Activated effector memory CD4-positive, alpha-beta T cell treated with anti-CD3 and anti-CD28 coated beads, Interleukin-2, amount 50 U/mL, for 16 hours (primary cell): Measurements from ENCODE around the gene TRPM4.
"Not testable (repeated sequence)": the region's sequence is repeated elsewhere in the genome, so short reads cannot be mapped to it uniquely, and the experiment has no call there.

Experiments used
- DNase-seq: peaks from one replicate; pipeline ENCODE4 v3.0.0-alpha.2; 2020

TRPM4 gene

GRCh38 chr19:49157445-49158224, at the start of gene TRPM4:
Gene TRPM4 (plus strand): TSS chr19:49157792. CDS start chr19:49157867, 75 bp downstream.
- DNase-seq: peak; percentile 79

DNA sequence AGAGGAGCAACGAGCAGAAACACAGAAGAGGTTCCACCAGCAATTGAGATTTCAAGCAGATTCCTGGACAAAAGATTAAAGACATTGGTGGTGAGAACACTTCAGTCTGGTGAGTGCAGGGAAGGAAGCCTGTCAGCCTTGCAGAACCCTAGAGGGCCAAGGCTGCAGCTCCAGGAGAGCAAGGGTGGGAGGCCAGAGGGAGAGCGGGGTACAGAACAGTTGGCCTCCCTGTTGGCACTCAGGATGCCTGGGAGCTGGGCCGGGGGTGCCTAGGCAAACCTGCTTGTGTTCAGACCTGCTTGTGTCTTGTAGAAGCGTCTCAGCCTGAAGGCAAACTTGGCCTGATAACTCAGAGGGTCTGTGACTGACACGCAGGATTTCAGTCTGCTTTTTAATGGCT, 48.5 kb upstream of the TRPM4 start:
- DNase-seq: no peak

DNA sequence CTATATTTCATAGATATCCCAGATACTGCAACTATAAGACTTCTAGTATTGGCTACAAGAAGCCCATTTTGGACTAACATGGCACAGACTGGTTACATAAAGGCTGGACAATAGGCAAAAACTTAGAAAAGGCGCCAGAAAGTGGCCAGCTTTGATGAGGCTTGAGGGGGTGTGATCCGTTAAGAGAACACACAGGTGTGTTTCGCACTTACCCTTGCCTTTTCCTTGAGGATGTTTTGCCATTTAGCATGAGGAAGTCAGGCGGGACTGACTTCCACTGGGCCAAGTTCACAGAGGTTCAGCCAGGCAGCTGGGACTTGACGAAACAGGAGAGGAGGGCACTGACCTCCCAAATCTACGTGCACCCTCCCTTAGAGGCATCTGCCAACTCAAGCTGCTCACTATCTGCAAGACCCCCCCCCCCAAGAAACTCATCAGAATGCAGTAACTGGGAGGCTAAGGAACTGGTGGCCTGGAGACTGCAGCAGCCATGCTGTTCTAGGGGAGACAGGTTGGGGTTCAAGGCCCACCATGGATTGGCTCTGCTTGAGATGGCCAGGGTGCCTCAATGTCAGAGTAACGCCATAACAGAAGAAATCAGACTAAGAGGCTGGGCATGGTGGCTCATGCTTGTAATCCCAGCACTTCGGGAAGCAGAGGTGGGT, 47.9 kb upstream of the TRPM4 start:
- DNase-seq: no peak

DNA sequence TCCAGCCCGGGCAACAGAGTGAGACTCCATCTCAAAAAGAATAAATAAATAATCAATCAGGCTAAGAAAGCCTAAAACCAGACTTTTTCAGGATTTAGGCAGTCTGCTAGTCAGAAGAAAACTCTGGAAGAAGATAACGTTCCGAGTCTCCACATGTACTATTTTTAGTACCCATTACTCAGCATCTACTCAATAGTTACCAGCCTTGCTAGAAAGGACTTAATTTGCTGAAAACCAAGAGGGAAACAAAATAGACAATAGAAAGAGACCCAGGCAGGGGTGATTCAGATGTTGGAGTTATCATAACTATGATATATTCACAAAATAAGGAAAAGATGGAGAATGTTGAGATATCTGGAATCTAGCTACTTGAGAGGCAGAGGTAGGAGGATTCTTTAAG, 47.0 kb upstream of the TRPM4 start:
- no peak for DNase-seq

- DNase-seq: no peak
Observed at GRCh38 chr19:49111218-49111998, 46.2 kb upstream of the TRPM4 start.

DNA sequence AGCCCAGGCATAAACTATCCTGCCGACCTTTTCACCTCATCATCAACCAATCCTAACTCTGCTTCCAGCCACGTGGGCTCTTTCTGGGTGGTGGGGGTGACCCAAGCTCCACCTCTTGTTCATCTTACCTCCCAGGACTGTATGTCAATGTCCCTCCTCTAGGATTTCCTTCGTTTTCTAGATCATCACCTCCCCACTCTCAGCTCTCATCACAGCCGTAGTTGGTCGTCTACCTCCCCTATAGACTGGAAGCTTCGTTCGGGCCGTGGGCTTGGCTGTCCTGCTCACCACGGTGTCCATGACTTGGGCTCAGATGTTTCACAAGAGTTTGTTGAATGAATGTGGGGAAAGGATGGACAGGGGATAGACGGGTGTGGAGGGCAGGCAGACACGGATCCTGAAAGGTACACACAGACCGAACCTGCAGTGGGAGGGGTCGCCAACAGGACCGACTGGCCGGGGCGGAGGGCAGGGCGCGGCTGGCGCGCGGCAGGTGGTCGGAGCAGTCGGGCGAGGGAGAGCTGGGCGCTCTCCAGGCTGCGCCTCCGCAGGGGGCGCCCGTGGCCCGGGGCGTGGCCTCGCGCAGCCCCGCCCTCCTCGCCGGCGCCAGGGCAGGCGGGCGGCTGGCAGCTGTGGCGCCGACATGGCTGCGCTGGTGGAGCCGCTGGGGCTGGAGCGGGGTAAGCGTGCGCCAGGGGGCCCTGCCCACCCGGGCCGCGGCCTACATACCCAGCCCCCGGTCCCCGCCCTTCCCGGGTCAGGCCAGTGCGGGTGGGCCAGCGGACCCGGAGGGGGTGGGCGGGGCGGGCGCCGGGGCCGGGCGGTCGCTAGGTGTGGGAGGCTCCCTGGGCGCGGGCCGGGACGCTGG, 43.6 kb upstream of the TRPM4 start, which contains the start of gene LIN7B:
TSS of gene LIN7B (plus strand) at position 609 of the 868 bp plus-strand sequence. CDS start at position 644, 35 bp downstream.
- DNase-seq: peak; percentile 91

DNA sequence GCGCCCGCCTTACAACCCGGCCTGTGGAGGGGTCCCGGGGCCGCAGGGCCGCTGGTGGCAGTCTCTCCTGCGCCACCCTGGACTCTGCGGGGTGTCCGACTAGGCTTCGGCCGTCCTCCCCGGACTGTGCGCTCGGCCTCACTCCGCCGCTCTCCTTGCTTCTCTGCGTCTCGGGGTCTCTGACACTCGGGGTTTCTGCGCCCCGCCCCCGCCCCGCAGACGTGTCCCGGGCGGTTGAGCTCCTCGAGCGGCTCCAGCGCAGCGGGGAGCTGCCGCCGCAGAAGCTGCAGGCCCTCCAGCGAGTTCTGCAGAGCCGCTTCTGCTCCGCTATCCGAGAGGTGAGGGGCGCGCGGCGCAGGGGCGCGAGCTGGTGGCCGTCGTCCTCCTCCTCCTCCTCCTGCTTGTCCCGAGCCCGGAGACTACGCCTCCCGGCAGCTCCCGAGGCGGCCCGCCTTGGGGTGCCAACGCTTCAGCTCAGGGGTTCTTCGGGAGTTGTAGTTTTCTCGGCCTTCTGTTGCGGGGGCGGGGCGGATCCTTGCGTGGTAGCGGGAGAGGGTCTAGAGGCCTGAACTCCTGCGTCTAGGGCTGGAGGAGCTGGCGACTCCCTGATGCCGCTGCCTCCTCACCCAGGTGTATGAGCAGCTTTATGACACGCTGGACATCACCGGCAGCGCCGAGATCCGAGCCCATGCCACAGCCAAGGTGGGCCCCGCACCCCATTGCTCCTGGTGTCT, 42.8 kb upstream of the TRPM4 start:
- peak; percentile 80 for DNase-seq

GRCh38 chr19:49116544-49116943, 41.0 kb upstream of the TRPM4 start:
- DNase-seq: no peak

DNA sequence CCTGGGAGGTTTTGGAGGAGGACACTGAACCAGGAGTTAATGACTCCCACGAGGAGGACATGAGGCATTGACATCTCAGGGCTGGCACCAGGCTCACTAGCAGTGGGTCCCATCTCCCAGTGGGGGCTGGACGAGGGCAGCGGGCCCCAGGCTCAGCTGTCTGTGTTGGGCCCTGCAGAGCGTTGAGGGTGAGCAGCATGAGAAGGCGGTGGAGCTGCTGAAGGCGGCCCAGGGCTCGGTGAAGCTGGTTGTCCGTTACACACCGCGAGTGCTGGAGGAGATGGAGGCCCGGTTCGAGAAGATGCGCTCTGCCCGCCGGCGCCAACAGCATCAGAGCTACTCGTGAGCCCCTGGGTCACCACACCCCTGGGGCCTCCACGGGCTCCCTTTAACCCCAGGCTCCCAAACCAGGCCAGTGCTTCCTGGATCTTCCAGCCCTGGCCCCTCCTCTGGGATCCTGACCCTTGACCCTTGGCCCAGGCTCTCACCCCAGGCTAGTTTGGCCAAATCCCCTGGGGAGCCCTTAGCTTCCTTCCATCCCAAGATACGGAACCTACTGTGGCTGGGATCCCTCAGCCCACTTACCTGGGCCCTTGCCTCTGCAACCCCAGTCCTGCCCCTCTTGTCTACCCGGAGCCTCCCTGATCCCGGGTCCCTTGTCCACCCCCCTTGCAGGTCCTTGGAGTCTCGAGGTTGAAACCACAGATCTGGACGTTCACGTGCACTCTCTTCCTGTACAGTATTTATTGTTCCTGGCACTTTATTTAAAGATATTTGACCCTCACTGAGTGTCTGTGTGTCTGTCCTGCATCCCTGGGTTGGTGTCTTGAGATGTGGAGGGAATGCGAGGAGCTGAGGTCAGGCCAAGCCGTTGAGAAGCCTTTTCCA, 39.7 kb upstream of the TRPM4 start:
- DNase-seq: no peak

DNA sequence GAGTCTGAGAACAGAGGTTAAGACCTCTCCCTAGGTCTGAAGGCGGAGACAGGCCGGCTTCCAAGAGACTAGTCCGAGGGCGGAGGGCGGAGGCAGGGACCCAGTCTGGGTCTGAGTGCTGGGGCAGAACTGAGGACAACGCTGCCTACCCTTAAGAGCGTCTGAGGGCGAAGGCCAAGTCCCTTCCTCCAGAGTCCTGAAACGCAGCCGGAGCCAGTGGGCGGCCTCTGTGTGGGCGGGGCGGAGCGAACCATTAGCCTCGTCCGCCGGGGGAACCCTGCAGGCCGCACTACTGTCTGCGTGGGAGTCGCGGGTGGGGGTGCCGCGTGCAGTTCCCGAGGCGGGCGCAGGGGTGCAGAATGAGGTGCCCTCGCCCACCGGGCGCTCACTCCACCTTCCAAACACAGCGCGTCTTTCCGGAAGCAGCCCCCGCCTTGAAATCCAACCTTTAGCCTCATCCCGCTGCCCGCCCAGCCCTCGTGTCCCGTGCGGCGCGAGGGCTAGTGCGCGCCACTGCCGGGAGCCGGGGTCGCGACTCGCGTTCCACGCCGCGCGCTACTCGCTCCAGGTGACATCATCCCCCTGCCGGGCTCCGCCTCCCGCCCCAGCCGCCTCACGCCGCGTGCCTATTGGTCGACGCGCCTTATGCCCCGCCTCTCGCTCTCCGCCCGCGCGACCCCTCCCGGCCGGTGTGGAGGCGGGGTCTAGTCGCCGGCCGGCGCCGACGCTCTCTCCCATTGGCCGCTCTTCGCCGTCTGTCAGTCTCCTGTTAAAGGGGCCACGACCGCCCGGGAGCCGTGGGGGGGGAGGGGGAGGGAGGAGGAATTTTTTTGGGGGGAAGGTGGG, 38.8 kb upstream of the TRPM4 start, which contains the start of gene C19orf73:
TSS of gene C19orf73 (minus strand) at position 579 of the 846 bp plus-strand sequence. CDS start at position 458, 121 bp downstream.
- DNase-seq: peak; percentile 98

DNA sequence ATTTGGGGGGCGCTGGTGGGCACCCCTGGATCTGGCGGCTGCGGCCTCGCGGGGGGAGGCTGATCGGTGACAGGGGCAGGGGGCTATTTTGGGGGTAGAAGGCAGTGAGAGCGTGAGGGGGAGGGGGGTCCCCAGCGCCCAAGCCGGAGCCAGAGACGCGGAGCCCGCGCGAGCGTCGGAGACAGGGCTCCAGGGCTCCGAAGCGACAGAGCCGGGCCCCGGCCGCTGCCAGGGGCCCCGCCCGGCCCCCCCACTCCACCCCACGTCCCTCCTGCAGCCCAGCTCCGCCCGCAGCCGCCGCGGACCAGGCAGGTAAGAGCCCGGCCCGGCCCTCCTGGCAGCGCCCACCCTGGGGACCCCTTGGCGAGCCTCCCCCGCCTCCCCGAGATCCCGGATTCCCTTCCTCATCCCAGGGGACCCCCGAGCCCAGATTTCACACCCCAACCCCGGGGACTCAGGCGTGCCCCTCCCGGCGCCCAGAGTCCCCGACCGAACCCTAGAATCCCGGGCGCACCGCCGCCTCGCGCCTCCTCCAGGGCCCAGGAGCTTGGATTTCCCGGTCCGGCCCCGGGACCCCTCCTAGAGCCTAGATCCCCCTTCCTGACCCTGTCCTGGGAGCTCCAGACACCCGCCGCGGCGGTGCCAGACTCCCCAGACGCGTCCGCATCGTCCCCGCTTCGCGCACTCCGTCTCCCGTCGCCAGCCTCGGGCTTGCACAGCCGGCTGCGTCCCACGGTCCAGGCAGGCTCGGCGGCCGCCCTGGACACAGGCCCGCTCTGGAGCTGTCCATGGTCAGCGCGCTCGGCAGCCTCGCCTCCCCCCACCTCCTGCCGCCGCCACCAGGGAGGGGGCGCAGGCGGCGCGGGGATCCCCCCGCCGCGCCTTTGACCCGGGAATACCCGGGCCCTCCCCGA, 37.9 kb upstream of the TRPM4 start, which contains the start of gene PPFIA3:
TSS of gene PPFIA3 (plus strand) at position 134 of the 914 bp plus-strand sequence. CDS start 8,330 bp downstream, outside the sequence.
- peak; percentile 72 for DNase-seq

- DNase-seq: no peak
Observed at GRCh38 chr19:49120325-49120683, 37.3 kb upstream of the TRPM4 start.

DNA sequence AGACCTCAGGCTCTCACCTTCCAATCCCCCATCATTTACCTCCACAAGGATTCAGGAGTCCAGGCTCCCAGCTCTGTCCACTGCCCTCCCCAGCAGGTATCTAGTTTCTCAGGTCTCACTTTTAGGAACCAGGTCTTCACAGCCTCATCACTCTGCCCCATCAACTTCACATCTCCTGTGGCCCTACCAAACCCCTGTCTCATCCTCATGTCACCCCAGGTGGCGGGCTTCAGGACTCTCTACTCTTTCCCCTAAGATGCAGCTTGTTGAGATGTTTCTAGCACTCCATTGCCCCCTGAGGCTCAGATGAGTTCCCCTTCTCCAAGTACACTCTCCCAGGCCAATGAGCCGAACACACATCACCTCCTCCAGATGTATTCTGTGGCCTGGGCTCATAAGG, 36.7 kb upstream of the TRPM4 start:
- DNase-seq: no peak

DNA sequence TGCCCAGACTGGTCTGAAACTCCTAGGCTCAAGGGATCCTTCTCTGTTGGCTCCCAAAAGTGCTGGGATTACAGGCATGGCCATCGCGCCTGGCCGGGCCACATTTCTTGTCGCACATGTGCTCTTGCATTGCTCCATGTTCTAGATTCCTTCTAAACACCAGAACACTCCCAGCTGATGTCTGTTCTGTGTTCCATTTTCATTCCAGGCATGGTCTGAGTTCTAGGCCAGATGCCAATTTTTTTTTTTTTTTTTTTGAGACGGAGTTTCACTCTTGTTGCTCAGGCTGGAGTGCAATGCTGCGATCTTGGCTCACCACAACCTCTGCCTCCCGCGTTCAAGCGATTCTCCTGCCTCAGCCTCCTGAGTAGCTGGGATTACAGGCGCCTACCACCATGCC, 35.8 kb upstream of the TRPM4 start:
- DNase-seq: not testable (repeated sequence)

DNA sequence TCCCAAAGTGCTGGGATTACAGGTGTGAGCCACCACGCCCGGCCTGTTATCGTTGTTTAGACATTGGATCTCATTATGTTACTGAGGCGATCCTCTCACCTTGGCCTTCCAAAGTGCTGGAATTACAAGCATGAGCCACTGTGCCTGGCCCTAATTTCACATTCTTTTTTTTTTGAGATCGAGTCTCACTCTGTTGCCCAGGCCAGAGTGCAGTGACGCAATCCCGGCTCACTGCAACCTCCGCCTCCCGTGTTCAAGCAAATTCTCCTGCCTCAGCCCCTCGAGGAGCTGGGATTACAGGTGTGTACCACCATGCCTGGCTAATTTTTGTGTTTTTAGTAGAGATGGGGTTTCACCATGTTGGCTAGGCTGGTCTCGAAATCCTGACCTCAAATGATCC, 34.3 kb upstream of the TRPM4 start:
- not testable (repeated sequence) for DNase-seq

- no peak for DNase-seq
Observed at GRCh38 chr19:49125025-49125731, 32.4 kb upstream of the TRPM4 start.

- DNase-seq: no peak
Observed at GRCh38 chr19:49126575-49126974, 31.0 kb upstream of the TRPM4 start.

GRCh38 chr19:49127225-49127624, 30.4 kb upstream of the TRPM4 start:
- not testable (repeated sequence) for DNase-seq
